RWPE1 (cell line): Measurements from ENCODE around the gene CAMK2D.
"Not testable (repeated sequence)": the region's sequence is repeated elsewhere in the genome, so short reads cannot be mapped to it uniquely, and the experiment has no call there.

Source experiments
- CTCF ChIA-PET: fragments of 350-600 bp; sonication (Branson Sonifier 250); formaldehyde crosslinking; extraction: SDS; loops from one replicate; lab custom pipeline; 2021; lab: Yijun Ruan, JAX
- POLR2A ChIA-PET: fragments of 400-600 bp; formaldehyde crosslinking; extraction: SDS; loops from one replicate; lab custom pipeline; 2020; ENCODE audit warnings: antibody characterized with exemption; ENCODE audit not compliant: low non-redundant PET; lab: Yijun Ruan, JAX
- DNase-seq: peaks from one replicate; pipeline ENCODE4 v3.0.0; 2012; ENCODE audit warnings: low spot score
- H3K27ac ChIP-seq: fragments of 450-650 bp; 2 replicates; pipeline ENCODE4 v1.5.1; 2017
- CTCF ChIP-seq: fragments of 450-650 bp; conservative IDR thresholded peaks from 2 replicates; pipeline ENCODE4 v1.5.1; 2017; ENCODE audit warnings: low read depth, mild to moderate bottlenecking

The CAMK2D gene

GRCh38 chr4:113711883-113712662, 49.5 kb downstream of the CAMK2D start:
- POLR2A ChIA-PET, result no interaction called here
- TF ChIP-seq CTCF, result no peak
- no peak for DNase-seq
- no peak overlapping the region for H3K27ac ChIP-seq
- CTCF ChIA-PET, result no interaction called here

GRCh38 chr4:113708250-113708649, 53.3 kb downstream of the CAMK2D start:
- CTCF ChIA-PET, result no interaction called here
- DNase-seq, result no peak

GRCh38 chr4:113707048-113707447, 54.5 kb downstream of the CAMK2D start:
- no peak for DNase-seq
- no peak for TF ChIP-seq CTCF
- ChIA-PET POLR2A (no interaction called here), CTCF (interaction anchor here (0.6 kb wide), 1 partner anchor 377 kb away, joined by 3 read pairs; no protein-coding TSS in a partner anchor)
- H3K27ac ChIP-seq, result no peak overlapping the region

More at GRCh38 chr4:113708250-113708649, 53.3 kb downstream of the CAMK2D start:
- no peak for TF ChIP-seq CTCF
- POLR2A ChIA-PET, result no interaction called here
- H3K27ac ChIP-seq, result no peak overlapping the region

- H3K27ac ChIP-seq, POLR2A ChIA-PET, DNase-seq: not testable (repeated sequence)
- CTCF ChIA-PET, result interaction anchor here (1.1 kb wide), 1 partner anchor 157 kb away, joined by 4 read pairs; no protein-coding TSS in a partner anchor
Observed at GRCh38 chr4:113705097-113705496, 56.4 kb downstream of the CAMK2D start.

GRCh38 chr4:113702596-113702995, 58.9 kb downstream of the CAMK2D start:
- CTCF ChIA-PET, POLR2A ChIA-PET, H3K27ac ChIP-seq, DNase-seq: not testable (repeated sequence)

- POLR2A ChIA-PET, result no interaction called here
Observed at GRCh38 chr4:113701169-113701568, 60.4 kb downstream of the CAMK2D start.

GRCh38 chr4:113700602-113701150, 60.9 kb downstream of the CAMK2D start:
- TF ChIP-seq CTCF, result no peak
- no peak for DNase-seq
- ChIA-PET CTCF (no interaction called here), POLR2A (no interaction called here)
- no peak overlapping the region for H3K27ac ChIP-seq

More at GRCh38 chr4:113701169-113701568, 60.4 kb downstream of the CAMK2D start:
- CTCF ChIA-PET, result interaction anchor here (0.7 kb wide), 1 partner anchor 308 kb away, joined by 4 read pairs; no protein-coding TSS in a partner anchor
- DNase-seq, result no peak
- no peak overlapping the region for H3K27ac ChIP-seq
- no peak for TF ChIP-seq CTCF
